Caco-2 (cell line): ENCODE results near the gene KCNC1. TPM values are rescaled to one million over a fixed set of nuclear protein-coding genes. Genes with fewer than 3 reads are reported as not detected.

Experiments
- BruUV-seq: library from RNA; stranded (reverse); fragments of 400-500 nt; replicated peaks from 2 replicates; lab custom pipeline; 2021; lab: Mats Ljungman, UMichigan
- CTCF ChIA-PET: fragments of 300-600 bp; sonication (Branson Sonifier 250); formaldehyde crosslinking; loops from one replicate; lab custom pipeline; 2022; ENCODE audit warnings: antibody characterized with exemption; lab: Charles Lee
- POLR2A ChIA-PET: fragments of 300-600 bp; sonication (Branson Sonifier 250); formaldehyde crosslinking; loops from one replicate; lab custom pipeline; 2022; ENCODE audit warnings: antibody characterized with exemption; lab: Charles Lee
- DNase-seq, 2 experiments: peaks; one replicate each; pipeline versions ENCODE4 v3.0.0 to v3.0.0-alpha.2; 2020 to 2022
- H3K27me3 ChIP-seq: replicated peaks from 2 replicates; pipeline ENCODE4 v1.6.0; 2011; ENCODE audit warnings: low read length; ENCODE audit not compliant: control insufficient read depth, insufficient read depth
- H3K36me3 ChIP-seq: 2 replicates; pipeline ENCODE4 v1.5.1; 2011; ENCODE audit warnings: low read length; ENCODE audit not compliant: control insufficient read depth, insufficient read depth
- H3K4me1 ChIP-seq: fragments of 250-450 bp; sonication (Bioruptor Pico); 2 replicates; pipeline ENCODE4 v1.5.1; 2020; ENCODE audit warnings: mild to moderate bottlenecking
- H3K4me3 ChIP-seq: 2 replicates; pipeline ENCODE4 v1.5.1; 2011; ENCODE audit warnings: low read depth, mild to moderate bottlenecking, control low read depth, low read length
- H3K9me3 ChIP-seq: fragments of 250-450 bp; sonication (Bioruptor Pico); 2 replicates; pipeline ENCODE4 v1.5.1; 2020; ENCODE audit warnings: mild to moderate bottlenecking, moderate library complexity
- H3K27ac Mint-ChIP-seq: one replicate; pipeline ENCODE4 v1.8.0; 2022; ENCODE audit warnings: mixed read lengths; ENCODE audit not compliant: unreplicated experiment
- H3K27me3 Mint-ChIP-seq: one replicate; pipeline ENCODE4 v1.8.0; 2022; ENCODE audit warnings: mixed read lengths; ENCODE audit not compliant: insufficient read depth, unreplicated experiment
- H3K36me3 Mint-ChIP-seq: one replicate; pipeline ENCODE4 v1.8.0; 2022; ENCODE audit warnings: mild to moderate bottlenecking, mixed read lengths; ENCODE audit not compliant: insufficient read depth, unreplicated experiment
- H3K4me1 Mint-ChIP-seq: one replicate; pipeline ENCODE4 v1.8.0; 2022; ENCODE audit warnings: low read depth, mixed read lengths; ENCODE audit not compliant: unreplicated experiment
- H3K4me3 Mint-ChIP-seq: one replicate; pipeline ENCODE4 v1.8.0; 2022; ENCODE audit warnings: mild to moderate bottlenecking, moderate library complexity, mixed read lengths; ENCODE audit not compliant: unreplicated experiment
- H3K9me3 Mint-ChIP-seq: one replicate; pipeline ENCODE4 v1.8.0; 2022; ENCODE audit warnings: mixed read lengths; ENCODE audit not compliant: unreplicated experiment
- intact Hi-C: fragments of 100-400 bp; cut with micrococcal nuclease; formaldehyde crosslinking; loops from one replicate; pipeline ENCODE4 v1.10.0; 2022; ENCODE audit not compliant: unreplicated experiment
- total RNA-seq: library from RNA; stranded (reverse); gene quantifications from 2 replicates; pipeline ENCODE4 v1.2.3, GENCODE V29; 2022
- TF ChIP-seq, protein P1 (sequence below), 2 experiments: fragments of 200-600 bp in 1 of 2; IDR thresholded peaks; 1 replicate in 1 of 2; 2 replicates in 1 of 2; pipeline versions ENCODE4 v1.5.1 to v1.8.0; 2011 to 2022; ENCODE audit warnings: antibody characterized with exemption in 1 of 2, control low read depth in 1 of 2, inconsistent platforms in 1 of 2, low read depth in 1 of 2, low read length in 1 of 2, mild to moderate bottlenecking in 1 of 2, moderate library complexity in 1 of 2; ENCODE audit not compliant: insufficient read depth in 1 of 2, severe bottlenecking in 1 of 2, unreplicated experiment in 1 of 2

KCNC1 gene
- total RNA-seq, 1 experiment from 2014 or later: 0.07 TPM

DNA sequence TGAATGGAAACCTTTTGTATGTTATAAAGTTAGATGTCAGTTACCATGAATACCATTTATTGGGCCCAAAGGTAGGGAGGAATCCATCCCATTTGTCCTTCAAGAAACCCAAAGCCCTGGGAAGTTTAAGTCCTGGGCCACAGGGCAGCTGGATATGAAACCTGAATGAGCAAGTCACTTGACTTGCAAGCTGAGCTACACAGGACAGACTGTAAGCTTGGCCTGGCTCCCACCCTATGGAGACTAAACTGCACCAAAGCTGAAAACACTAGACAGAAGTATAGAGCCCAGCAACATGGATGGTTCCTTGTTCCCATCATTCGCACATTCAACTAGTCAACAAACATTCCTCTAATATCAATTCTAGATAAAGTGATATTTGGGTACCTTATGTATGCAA lies 71.3 kb downstream of the KCNC1 start:
- Histone ChIP-seq H3K9me3 (no peaks in the 10 kb centered on the region), H3K27me3 (no peaks in the 10 kb centered on the region), H3K4me3 (no peak overlapping the region), H3K4me1 (no peaks in the 10 kb centered on the region), H3K36me3 (no peaks in the 10 kb centered on the region)
- Mint-ChIP-seq H3K4me3 (no peak overlapping the region), H3K27me3 (no peaks in the 10 kb centered on the region), H3K4me1 (no peaks in the 10 kb centered on the region), H3K36me3 (no peaks in the 10 kb centered on the region), H3K27ac (no peak overlapping the region), H3K9me3 (no peaks in the 10 kb centered on the region)
- TF ChIP-seq, protein P1, sequence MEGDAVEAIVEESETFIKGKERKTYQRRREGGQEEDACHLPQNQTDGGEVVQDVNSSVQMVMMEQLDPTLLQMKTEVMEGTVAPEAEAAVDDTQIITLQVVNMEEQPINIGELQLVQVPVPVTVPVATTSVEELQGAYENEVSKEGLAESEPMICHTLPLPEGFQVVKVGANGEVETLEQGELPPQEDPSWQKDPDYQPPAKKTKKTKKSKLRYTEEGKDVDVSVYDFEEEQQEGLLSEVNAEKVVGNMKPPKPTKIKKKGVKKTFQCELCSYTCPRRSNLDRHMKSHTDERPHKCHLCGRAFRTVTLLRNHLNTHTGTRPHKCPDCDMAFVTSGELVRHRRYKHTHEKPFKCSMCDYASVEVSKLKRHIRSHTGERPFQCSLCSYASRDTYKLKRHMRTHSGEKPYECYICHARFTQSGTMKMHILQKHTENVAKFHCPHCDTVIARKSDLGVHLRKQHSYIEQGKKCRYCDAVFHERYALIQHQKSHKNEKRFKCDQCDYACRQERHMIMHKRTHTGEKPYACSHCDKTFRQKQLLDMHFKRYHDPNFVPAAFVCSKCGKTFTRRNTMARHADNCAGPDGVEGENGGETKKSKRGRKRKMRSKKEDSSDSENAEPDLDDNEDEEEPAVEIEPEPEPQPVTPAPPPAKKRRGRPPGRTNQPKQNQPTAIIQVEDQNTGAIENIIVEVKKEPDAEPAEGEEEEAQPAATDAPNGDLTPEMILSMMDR (IDR thresholded peaks at IDR 0.05; ENCODE audit: insufficient read depth in 1 of 2, low read depth in 1 of 2, low read length in 1 of 2, severe bottlenecking in 1 of 2, unreplicated experiment in 1 of 2): no peak
- intact Hi-C loops: no loop called here
- ChIA-PET POLR2A (no interaction called here), CTCF (no interaction called here)
- no peak for DNase-seq
- BruUV-seq: no TSS peak

DNA sequence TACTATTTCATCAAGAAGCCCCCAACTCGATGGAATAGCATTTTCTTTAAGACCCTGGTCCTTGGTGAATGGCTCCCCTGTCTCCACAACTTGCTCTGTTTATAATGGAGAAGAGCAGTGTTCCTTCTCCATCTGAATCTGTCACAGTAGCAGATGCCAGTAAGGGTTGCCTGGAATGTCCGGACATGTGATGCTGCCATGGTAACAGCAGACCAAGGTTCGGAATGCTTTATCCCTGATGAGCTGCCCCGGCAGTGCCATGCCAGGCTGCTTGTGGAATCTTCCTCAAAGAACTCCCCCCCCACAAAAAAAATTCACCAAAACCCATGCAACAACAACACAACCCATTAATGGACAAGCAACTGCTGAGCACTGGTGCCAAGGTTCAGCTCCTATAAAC lies 72.5 kb downstream of the KCNC1 start:
- BruUV-seq: no TSS peak
- no peaks in the 10 kb centered on the region for H3K9me3 ChIP-seq
- H3K4me3 Mint-ChIP-seq: no peak overlapping the region
- no peaks in the 10 kb centered on the region for H3K36me3 Mint-ChIP-seq
- no peaks in the 10 kb centered on the region for H3K36me3 ChIP-seq
- CTCF ChIA-PET: no interaction called here
- intact Hi-C loops: no loop called here
- no peaks in the 10 kb centered on the region for H3K27me3 Mint-ChIP-seq
- no peaks in the 10 kb centered on the region; the same call in 1 of the 2 replicates for H3K4me1 ChIP-seq
- no peak overlapping the region for H3K4me3 ChIP-seq
- DNase-seq: no peak
- TF ChIP-seq, protein P1 (IDR thresholded peaks at IDR 0.05; ENCODE audit: insufficient read depth in 1 of 2, low read depth in 1 of 2, low read length in 1 of 2, severe bottlenecking in 1 of 2, unreplicated experiment in 1 of 2): no peak
- POLR2A ChIA-PET: no interaction called here
- H3K9me3 Mint-ChIP-seq: no peaks in the 10 kb centered on the region
- H3K4me1 Mint-ChIP-seq: no peaks in the 10 kb centered on the region
- no peaks in the 10 kb centered on the region for H3K27me3 ChIP-seq
- H3K27ac Mint-ChIP-seq: no peak overlapping the region

DNA sequence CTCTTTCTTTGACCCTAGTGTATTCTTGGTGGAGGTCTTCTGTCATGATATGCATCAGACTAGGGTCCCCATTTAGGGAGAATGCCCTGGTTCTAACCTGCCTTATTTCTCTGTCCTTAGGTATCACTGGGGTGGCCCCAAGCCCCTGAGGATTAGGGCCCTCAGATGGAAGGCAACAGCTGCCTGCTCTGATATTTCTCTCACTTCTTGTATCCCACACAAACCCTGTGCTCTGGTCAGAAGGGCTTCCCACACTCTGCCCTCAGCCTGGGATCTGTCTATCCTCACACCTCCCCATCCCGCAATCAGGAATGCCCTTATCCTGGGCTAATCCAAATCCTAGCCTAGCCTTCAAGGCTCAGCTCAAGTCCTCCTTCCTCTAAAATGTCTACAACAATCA lies 75.5 kb downstream of the KCNC1 start:
- ChIA-PET CTCF (no interaction called here), POLR2A (no interaction called here)
- Histone ChIP-seq H3K4me1 (peaks cover 8% of the 10 kb centered on the region), H3K9me3 (no peaks in the 10 kb centered on the region), H3K4me3 (no peak overlapping the region), H3K36me3 (no peaks in the 10 kb centered on the region), H3K27me3 (no peaks in the 10 kb centered on the region)
- intact Hi-C loops: no loop called here
- Mint-ChIP-seq H3K36me3 (no peaks in the 10 kb centered on the region), H3K4me1 (peaks cover 13% of the 10 kb centered on the region), H3K4me3 (no peak overlapping the region), H3K9me3 (no peaks in the 10 kb centered on the region), H3K27me3 (no peaks in the 10 kb centered on the region), H3K27ac (no peak overlapping the region)
- no peak for DNase-seq
- TF ChIP-seq, protein P1 (IDR thresholded peaks at IDR 0.05; ENCODE audit: insufficient read depth in 1 of 2, low read depth in 1 of 2, low read length in 1 of 2, severe bottlenecking in 1 of 2, unreplicated experiment in 1 of 2): no peak
- BruUV-seq: no TSS peak
